ENCODE results near the gene LPP. TPM values are rescaled to one million over a fixed set of nuclear protein-coding genes. Genes with fewer than 3 reads are reported as not detected.

Gene LPP
- polyA plus RNA-seq, 2 of the 4 experiments (the other 2 are of a cell fraction), result 11.0 to 30.8 TPM

- TF ChIP-seq, protein P1, sequence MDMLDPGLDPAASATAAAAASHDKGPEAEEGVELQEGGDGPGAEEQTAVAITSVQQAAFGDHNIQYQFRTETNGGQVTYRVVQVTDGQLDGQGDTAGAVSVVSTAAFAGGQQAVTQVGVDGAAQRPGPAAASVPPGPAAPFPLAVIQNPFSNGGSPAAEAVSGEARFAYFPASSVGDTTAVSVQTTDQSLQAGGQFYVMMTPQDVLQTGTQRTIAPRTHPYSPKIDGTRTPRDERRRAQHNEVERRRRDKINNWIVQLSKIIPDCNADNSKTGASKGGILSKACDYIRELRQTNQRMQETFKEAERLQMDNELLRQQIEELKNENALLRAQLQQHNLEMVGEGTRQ (IDR thresholded peaks at IDR 0.05), result no peak
- TF ChIP-seq FOSB (CRISPR knock-in tag; IDR thresholded peaks at IDR 0.05), result no peak
- TF ChIP-seq ZSCAN20 (CRISPR knock-in tag; IDR thresholded peaks at IDR 0.05), result no peak
- TF ChIP-seq RAD21 (conservative IDR thresholded peaks at IDR 0.05 in 1 of 2, IDR thresholded peaks at IDR 0.05 in 1 of 2), result no peak
- no peak for TF ChIP-seq NPAS2 (CRISPR knock-in tag; IDR thresholded peaks at IDR 0.05; ENCODE audit: borderline replicate concordance)
- no peak for TF ChIP-seq FOXS1 (CRISPR knock-in tag; IDR thresholded peaks at IDR 0.05)
- no peak for TF ChIP-seq BHLHE40 (IDR thresholded peaks at IDR 0.05; ENCODE audit: low read depth, low read length)
- no peak for TF ChIP-seq KDM1A (IDR thresholded peaks at IDR 0.05; ENCODE audit: low read depth)
Measured at GRCh38 chr3:188797045-188797444, 643.1 kb downstream of the LPP start (continued).

DNA sequence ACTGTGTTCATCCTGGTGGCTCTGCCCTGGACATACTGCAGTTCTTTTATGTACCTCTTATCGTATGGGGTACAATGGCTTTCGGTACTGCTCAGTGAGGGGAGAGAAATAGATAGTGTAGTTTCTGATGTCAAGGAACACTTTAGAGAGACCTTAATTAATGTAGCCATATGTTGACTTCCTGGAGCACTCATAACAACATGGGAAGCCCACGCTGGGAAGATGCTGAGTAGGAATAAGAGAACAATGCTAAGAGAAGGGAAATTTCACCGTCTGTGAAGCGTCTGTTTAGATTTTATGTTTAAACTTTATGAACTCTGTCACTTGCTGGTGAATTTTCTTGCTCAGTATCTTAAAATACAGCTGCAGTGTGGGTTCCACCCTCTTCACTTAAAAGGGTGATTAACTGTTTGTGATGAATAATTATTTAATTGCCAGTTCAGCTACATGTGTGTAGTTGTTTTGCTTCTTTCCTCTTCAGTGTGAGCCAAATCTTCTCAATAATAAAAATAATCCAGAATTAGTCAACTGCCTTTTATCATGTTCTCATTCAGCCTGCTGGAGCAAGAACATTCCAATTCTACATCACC lies 644.7 kb downstream of the LPP start:
- no peak overlapping the region for H3K4me3 ChIP-seq
- H3K27ac ChIP-seq, result no peak overlapping the region
- no peaks in the 10 kb centered on the region for H3K4me1 ChIP-seq
- ChIA-PET POLR2A (no interaction called here), CTCF (interaction anchor here (1.2 to 1.5 kb wide), 2 partner anchors 8 to 1058 kb away, joined by 3 to 6 read pairs; no protein-coding TSS in a partner anchor)
- H3K9me3 ChIP-seq, result no peaks in the 10 kb centered on the region
- TF ChIP-seq TFCP2L1 (CRISPR knock-in tag; IDR thresholded peaks at IDR 0.05) (no peak), EHMT2 (IDR thresholded peaks at IDR 0.05; ENCODE audit: low read depth) (no peak), ZSCAN20 (CRISPR knock-in tag; IDR thresholded peaks at IDR 0.05) (no peak), NR3C1 (IDR thresholded peaks at IDR 0.05) (no peak), ESRRA (IDR thresholded peaks at IDR 0.05; ENCODE audit: borderline replicate concordance, low read length) (no peak), BHLHE40 (IDR thresholded peaks at IDR 0.05; ENCODE audit: low read depth, low read length) (no peak), ZFP36 (IDR thresholded peaks at IDR 0.05; ENCODE audit: borderline replicate concordance, partially characterized antibody) (no peak)
- DNase-seq (ENCODE audit: low read depth in 1 of 2, low spot score in 1 of 2) (no peak), ATAC-seq (no peak), FAIRE-seq (no peak)
- H3K4me2 ChIP-seq, result no peak overlapping the region
- WGBS (ENCODE audit: missing lambda C conversion rate), result 94% methylated on average over 5 of the region's 5 CpGs

DNA sequence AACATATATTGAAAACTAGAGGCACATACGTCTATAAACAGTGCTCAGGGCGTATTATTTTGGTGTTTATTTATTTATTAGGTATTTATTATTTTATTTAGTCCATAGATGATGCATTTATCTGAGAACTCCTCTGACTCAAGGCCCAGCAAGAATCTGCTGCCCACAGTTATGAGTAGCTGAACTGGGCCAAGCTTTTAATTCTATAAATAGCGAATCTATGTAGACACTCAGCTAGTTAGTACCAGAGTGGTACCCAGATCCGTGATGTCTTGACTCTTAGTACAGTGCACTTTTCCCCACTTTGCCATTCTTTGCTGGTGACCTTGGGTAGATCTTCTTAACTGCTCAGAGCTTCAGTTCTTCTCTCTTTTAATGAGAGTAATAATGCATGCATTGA lies 647.4 kb downstream of the LPP start:
- Histone ChIP-seq H3K4me3 (no peak overlapping the region), H3K9me3 (no peaks in the 10 kb centered on the region), H3K4me2 (no peak overlapping the region), H3K4me1 (no peaks in the 10 kb centered on the region), H3K27ac (no peak overlapping the region)
- ChIA-PET CTCF (no interaction called here), POLR2A (no interaction called here)
- DNase-seq (ENCODE audit: low read depth in 1 of 2, low spot score in 1 of 2), result no peak
- no peak for TF ChIP-seq SREBF2 (IDR thresholded peaks at IDR 0.05)
- TF ChIP-seq, protein P2, sequence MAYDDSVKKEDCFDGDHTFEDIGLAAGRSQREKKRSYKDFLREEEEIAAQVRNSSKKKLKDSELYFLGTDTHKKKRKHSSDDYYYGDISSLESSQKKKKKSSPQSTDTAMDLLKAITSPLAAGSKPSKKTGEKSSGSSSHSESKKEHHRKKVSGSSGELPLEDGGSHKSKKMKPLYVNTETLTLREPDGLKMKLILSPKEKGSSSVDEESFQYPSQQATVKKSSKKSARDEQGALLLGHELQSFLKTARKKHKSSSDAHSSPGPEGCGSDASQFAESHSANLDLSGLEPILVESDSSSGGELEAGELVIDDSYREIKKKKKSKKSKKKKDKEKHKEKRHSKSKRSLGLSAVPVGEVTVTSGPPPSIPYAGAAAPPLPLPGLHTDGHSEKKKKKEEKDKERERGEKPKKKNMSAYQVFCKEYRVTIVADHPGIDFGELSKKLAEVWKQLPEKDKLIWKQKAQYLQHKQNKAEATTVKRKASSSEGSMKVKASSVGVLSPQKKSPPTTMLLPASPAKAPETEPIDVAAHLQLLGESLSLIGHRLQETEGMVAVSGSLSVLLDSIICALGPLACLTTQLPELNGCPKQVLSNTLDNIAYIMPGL (CRISPR knock-in tag; IDR thresholded peaks at IDR 0.05; ENCODE audit: borderline replicate concordance), result no peak
- TF ChIP-seq NPAS2 (CRISPR knock-in tag; IDR thresholded peaks at IDR 0.05; ENCODE audit: borderline replicate concordance), result no peak
- no peak for TF ChIP-seq CEBPB (IDR thresholded peaks at IDR 0.05)
- no peak for TF ChIP-seq FOSL2 (IDR thresholded peaks at IDR 0.05)
- TF ChIP-seq FOSL2 (CRISPR knock-in tag; IDR thresholded peaks at IDR 0.05), result no peak
- ATAC-seq, result no peak
- WGBS (ENCODE audit: missing lambda C conversion rate), result 87% methylated on average over 4 of the region's 4 CpGs
- FAIRE-seq, result no peak

GRCh38 chr3:188802645-188803044 lies 648.7 kb downstream of the LPP start:
- no peak overlapping the region for H3K4me3 ChIP-seq
- ATAC-seq (no peak), DNase-seq (ENCODE audit: low read depth in 1 of 2, low spot score in 1 of 2) (no peak), FAIRE-seq (no peak)
- H3K27ac ChIP-seq, result no peak overlapping the region
- peaks cover 11% of the 10 kb centered on the region; the same call in 2 of the 3 replicates for H3K9me3 ChIP-seq
- CTCF ChIA-PET, result interaction anchor here (1.0 kb wide), 1 partner anchor 10 kb away, joined by 4 read pairs; no protein-coding TSS in a partner anchor
- no peak overlapping the region for H3K4me2 ChIP-seq
- H3K4me1 ChIP-seq, result no peaks in the 10 kb centered on the region
- WGBS (ENCODE audit: missing lambda C conversion rate), result 98% methylated on average over 3 of the region's 3 CpGs
- TF ChIP-seq HDAC2 (IDR thresholded peaks at IDR 0.05) (no peak), SMC3 (IDR thresholded peaks at IDR 0.05) (no peak)
- POLR2A ChIA-PET, result no interaction called here
